SK-N-MC (cell line): ENCODE results near the gene GPATCH8.
"Not testable (repeated sequence)": the region's sequence is repeated elsewhere in the genome, so short reads cannot be mapped to it uniquely, and the experiment has no call there.

ENCODE experiments used
- DNase-seq: peaks from one replicate; pipeline ENCODE4 v3.0.0-alpha.2; 2011; ENCODE audit warnings: low read depth, low spot score
- H3K27ac ChIP-seq: fragments of 200-600 bp; sonication (generic); 2 replicates; pipeline ENCODE4 v1.5.1; 2016; ENCODE audit warnings: mixed run types
- H3K36me3 ChIP-seq: fragments of 200-600 bp; sonication (generic); 2 replicates; pipeline ENCODE4 v1.6.1; 2017; ENCODE audit warnings: antibody characterized with exemption, low read length, mixed read lengths; ENCODE audit not compliant: insufficient read depth
- H3K4me3 ChIP-seq: fragments of 200-600 bp; sonication (generic); 2 replicates; pipeline ENCODE4 v1.5.1; 2016
- H3K9ac ChIP-seq: fragments of 200-600 bp; sonication (generic); 2 replicates; pipeline ENCODE4 v1.8.0; 2017; ENCODE audit warnings: mixed run types, mixed read lengths; ENCODE audit not compliant: insufficient read length
- H3K9me3 ChIP-seq: fragments of 200-600 bp; sonication (generic); 2 replicates; pipeline ENCODE4 v1.6.1; 2017; ENCODE audit warnings: low read depth, mild to moderate bottlenecking, antibody characterized with exemption, low read length, moderate library complexity, mixed read lengths
- EZH2 ChIP-seq: fragments of 200-600 bp; sonication (generic); IDR thresholded peaks from one replicate; pipeline ENCODE4 v1.6.1; 2017; ENCODE audit warnings: antibody characterized with exemption
- FOXP2 ChIP-seq: optimal IDR thresholded peaks from 2 replicates; pipeline ENCODE3; 2011; ENCODE audit warnings: mild to moderate bottlenecking, moderate library complexity; ENCODE audit not compliant: insufficient read depth; ENCODE audit errors: extremely low read length, control extremely low read depth
- POLR2AphosphoS5 ChIP-seq: IDR thresholded peaks from 2 replicates; pipeline ENCODE4 v1.6.1; 2012; ENCODE audit warnings: mild to moderate bottlenecking, low read depth, low read length, borderline replicate concordance

Gene GPATCH8

DNA sequence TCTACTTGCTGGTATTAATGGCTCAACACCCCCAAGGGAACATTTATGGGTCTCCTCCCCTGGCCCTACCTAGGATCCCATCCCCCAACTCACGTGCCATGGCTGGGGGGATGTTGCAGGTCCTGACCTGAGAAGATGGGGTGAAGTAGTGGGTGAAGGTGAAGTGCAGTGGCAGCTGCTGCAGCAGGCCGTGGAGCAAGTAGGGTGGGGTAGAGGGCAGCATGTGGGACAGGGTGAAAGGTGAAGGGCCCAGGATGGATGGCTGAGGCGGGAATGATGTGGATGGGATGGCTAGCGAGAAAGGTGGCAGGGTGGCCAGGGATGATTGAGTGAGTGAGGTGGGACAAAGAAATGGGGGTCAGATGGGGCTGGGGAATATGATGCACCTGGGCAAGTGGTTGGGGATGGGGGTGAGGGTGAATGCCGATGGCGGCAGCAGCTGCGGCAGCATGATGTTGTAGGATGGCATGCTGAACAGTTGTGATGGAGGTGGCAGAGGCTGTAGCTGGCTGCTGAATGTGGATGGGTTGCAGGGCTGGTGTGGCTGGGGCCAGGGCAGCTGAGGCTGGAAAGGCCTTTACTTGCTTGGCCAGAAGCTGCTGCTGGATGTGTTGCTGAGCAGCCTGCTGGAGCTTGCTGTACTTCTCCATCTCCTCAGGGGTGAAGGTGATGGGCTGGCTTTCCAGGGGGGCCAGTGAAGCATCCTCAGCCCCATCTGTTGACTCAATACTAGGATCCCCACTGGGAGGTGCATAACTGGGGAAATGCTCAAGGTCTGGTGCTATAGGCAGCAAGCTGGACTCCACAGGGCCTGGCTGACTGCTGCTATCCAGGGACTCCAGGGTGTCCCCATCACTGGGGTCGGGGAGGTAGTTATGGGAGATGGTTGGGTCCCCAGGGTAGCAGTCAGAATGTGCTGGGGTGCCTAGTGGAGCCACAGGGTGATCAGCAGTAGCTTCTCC is 105.4 kb downstream of the GPATCH8 start:
- Histone ChIP-seq H3K27ac (no peak overlapping the region), H3K9ac (no peak overlapping the region), H3K4me3 (no peak overlapping the region), H3K36me3 (peaks cover 39% of the 10 kb centered on the region), H3K9me3 (no peaks in the 10 kb centered on the region)
- TF ChIP-seq FOXP2 (no peak), EZH2 (no peak), POLR2AphosphoS5 (no peak)
- no peak for DNase-seq

DNA sequence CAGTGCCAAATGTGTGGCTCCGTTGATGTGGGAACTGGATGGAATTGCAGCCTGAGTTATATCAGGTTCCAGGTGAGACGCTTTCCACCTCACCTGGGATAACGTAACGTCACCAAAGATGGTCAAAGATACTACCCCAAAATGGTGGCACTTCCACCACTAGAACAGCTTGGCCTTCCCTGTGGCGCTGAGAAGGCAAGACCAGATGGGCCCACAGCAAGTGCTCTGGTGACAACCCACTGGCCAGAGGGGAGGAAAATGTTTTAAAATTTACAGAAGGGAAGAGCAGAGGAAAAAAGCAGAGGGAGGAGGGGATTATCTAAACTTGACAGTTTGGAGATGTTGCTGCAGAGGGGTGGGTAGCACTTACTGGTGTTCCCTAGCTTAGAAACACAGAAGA is 106.3 kb downstream of the GPATCH8 start:
- Histone ChIP-seq H3K9me3 (no peaks in the 10 kb centered on the region), H3K9ac (no peak overlapping the region), H3K4me3 (no peak overlapping the region), H3K27ac (no peak overlapping the region), H3K36me3 (peaks cover 39% of the 10 kb centered on the region)
- no peak for DNase-seq
- TF ChIP-seq FOXP2 (no peak), POLR2AphosphoS5 (no peak), EZH2 (no peak)

DNA sequence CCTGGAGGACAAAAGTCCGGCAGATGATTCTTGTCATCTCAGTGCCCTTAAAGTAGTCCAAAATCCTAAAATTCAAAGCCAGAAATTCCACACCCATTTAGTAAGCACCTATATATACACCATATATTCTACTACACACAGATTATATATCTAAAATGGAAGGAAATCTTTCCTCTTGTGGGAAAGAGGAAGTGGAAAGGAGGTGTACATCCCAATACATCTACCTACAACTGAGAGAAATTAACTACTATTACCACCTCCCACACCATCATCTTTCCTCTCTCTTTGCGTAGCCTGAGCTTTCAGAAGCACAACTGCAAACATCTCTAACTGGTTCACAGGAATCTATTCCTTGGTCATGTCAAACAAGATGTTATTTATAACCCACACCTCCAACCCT is 108.4 kb downstream of the GPATCH8 start:
- Histone ChIP-seq H3K4me3 (no peak overlapping the region), H3K9ac (no peak overlapping the region), H3K27ac (no peak overlapping the region), H3K36me3 (peaks cover 21% of the 10 kb centered on the region), H3K9me3 (no peaks in the 10 kb centered on the region)
- no peak for DNase-seq
- TF ChIP-seq POLR2AphosphoS5 (no peak), FOXP2 (no peak), EZH2 (no peak)

DNA sequence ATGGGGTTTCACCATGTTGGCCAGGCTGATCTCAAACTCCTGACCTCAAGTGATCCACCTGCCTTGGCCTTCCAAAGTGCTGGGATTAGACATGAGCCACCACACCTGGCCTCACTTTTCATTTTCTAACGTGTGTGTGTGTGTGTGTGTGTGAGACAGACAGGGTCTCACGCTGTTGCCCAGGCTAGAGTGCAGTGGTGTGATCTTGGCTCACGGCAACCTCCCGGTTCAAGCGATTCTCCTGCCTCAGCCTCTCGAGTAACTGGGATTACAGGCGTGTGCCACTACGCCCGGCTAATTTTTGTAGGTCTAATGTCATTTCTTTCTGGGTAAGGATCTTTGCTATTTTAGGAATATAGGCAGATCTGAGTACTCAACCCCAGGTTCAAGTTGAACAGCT is 109.1 kb downstream of the GPATCH8 start:
- not testable (repeated sequence) for H3K4me3 ChIP-seq, H3K9me3 ChIP-seq, H3K9ac ChIP-seq, DNase-seq
- 0 out of 2 replicates have a peak overlapping the region, but pooled peaks have one; percentile 30 for H3K27ac ChIP-seq
- H3K36me3 ChIP-seq, result peaks cover 13% of the 10 kb centered on the region; the same call in 1 of the 2 replicates

DNA sequence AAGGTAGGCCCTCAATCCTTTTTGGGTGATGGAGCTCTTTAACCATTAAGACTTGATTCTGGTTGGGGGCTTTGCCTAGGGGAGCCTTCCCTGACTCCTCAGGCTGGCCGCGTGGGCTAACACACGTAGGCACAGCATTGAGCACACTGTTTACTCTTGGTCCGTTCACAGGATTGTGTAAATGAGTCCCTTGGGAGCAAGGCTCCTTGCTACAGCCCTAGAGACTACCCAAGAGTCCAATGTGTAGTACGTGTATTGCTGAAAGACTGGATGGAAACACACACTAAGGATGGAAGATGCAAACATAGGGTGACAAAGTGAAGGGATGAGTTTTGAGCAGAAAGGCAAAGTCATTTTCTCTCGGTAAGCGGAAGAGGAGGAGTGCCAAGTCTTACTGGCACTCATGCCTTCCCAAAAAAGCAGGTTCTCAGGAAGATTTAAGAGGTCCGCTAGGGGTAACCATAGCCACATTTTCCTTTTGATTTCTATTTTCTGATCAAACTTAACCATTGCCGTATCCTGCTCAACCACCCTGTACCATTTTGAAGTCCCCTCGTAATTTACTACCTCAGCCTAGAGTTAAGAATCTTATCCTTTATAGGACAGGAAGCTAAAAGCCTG is 112.8 kb downstream of the GPATCH8 start:
- Histone ChIP-seq H3K9ac (no peak overlapping the region), H3K4me3 (no peak overlapping the region), H3K27ac (no peak overlapping the region), H3K9me3 (no peaks in the 10 kb centered on the region), H3K36me3 (no peaks in the 10 kb centered on the region)
- no peak for DNase-seq
- TF ChIP-seq POLR2AphosphoS5, result no peak
- no peak for TF ChIP-seq FOXP2
- no peak for TF ChIP-seq EZH2

DNA sequence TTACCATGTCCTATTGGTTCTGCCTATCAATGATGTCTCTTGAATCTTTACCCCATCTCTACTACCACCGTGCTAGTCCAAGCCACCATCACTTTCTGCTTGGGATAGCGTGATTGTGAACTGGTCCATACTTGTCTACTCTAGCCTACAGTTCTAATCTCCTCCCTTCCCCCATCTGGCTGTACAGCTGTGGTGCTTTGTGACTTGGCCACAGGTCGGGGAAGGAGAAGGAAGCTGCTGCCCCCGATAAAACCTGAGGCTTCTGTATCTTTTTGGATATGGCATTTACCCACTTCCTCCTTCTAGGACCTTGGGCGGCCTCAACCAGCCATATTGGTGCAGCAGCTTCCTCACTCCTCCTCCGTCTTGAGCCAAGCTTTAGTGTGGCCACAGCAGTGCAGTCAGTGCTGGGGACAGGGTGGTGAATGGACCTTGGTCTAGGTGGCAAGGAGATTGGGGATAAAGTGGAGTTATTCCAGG is 113.4 kb downstream of the GPATCH8 start:
- DNase-seq, result no peak

DNA sequence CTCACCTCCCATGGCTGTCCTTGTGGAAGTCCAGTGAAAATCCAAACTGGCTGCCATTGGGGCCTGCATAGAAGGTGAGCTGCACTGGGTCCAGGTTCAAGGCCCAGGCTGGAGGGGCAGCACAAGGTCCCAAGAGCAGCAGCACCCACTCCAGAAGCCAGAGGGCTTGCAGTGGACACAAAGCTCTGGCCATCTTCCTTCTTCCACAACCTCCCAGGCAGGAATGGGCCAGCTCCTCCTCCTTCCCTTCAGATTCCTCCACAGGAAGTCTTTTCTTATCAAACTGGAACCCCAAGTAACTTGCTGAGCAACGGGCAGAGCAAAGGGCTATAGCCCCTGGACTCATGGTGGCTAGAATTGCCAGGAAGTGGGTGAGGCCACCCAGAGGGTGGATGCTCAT is 113.9 kb downstream of the GPATCH8 start, which contains the start of gene ITGA2B:
Gene ITGA2B, minus strand, starts transcription at position 369 of the 400 bp plus-strand sequence. Its CDS starts 176 bp downstream, at position 193.
- no peak for DNase-seq
- no peaks in the 10 kb centered on the region for H3K36me3 ChIP-seq

More for the DNA sequence above, 113.4 kb downstream of the GPATCH8 start:
- H3K9me3 ChIP-seq, result no peaks in the 10 kb centered on the region
- no peaks in the 10 kb centered on the region for H3K36me3 ChIP-seq
- H3K9ac ChIP-seq, result no peak overlapping the region
- TF ChIP-seq POLR2AphosphoS5 (no peak), EZH2 (no peak), FOXP2 (no peak)
- no peak overlapping the region for H3K4me3 ChIP-seq
- H3K27ac ChIP-seq, result no peak overlapping the region

DNA sequence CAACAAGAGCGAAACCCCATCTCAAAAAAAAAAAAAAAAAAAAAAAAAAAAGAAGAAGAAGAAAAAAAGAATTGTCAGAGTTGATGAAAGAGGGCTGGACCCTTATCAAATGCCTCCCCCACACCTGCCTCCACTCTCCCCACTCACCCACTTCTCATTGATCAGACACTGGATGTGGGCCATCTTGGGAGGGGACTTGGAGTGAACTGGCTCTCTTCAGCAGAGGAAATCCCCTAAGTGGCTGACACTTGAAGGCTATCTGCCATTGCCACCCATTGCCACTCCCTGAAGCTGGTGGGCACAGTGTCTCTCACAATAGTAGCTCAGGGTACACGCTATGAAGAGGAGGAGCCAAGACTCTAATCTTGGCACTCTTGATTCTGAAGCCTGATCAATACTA is 115.4 kb downstream of the GPATCH8 start:
- Histone ChIP-seq H3K4me3 (no peak overlapping the region), H3K9me3 (no peaks in the 10 kb centered on the region), H3K9ac (no peak overlapping the region), H3K36me3 (no peaks in the 10 kb centered on the region), H3K27ac (no peak overlapping the region)
- TF ChIP-seq POLR2AphosphoS5 (no peak), FOXP2 (no peak), EZH2 (no peak)
- no peak for DNase-seq

More for the DNA sequence above, 113.9 kb downstream of the GPATCH8 start, which contains the start of gene ITGA2B:
- H3K4me3 ChIP-seq, result no peak within 1 kb of the TSS
- H3K27ac ChIP-seq, result no peak within 1 kb of the TSS
- H3K9me3 ChIP-seq, result no peaks in the 10 kb centered on the region
- no peak within 1 kb of the TSS for H3K9ac ChIP-seq
- TF ChIP-seq EZH2 (no peak), POLR2AphosphoS5 (no peak), FOXP2 (no peak)
